Measurements from ENCODE around the gene PRKCA.

The PRKCA gene

DNA sequence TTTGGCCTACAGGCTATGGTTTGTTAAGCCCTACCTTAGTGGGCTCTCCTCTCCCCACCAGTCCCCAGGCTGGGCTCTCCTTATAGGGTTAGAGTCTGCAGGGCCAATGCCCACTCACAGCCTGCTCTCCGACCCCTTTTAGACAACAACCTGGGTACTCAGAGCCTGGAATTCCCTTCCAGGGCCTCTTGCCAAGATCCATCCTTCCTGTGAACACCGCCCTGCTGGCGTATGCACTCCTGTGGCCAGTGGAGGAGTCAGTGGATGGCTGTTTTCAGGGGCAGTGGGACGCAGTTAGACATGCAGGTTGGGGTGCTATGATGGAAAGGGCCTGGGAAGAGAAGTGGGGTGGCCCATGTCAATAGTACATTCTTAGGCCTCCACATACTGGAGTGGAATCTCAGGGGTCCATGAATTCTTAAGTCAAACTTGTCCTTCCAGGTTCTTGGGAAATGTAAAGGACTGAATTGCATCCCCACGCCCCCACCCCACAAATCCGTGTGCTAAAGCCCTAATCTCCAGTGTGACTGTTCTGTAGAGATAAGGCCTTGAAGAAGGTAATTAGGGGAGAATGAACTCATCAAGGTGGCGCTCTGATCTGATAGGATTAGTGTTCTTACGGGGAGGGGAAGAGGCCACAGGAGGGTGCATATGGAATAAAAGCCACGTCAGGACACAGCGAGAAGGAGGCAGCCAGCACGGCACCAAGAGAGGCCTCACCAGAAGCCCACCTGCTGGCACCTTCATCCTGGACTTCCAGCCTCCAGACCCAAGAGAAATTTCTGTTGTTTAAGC lies 450.9 kb downstream of the PRKCA start:
- H3K4me3 ChIP-seq (ENCODE audit: low read length): no peak overlapping the region
- no peak for TF ChIP-seq CTCF (IDR thresholded peaks at IDR 0.05; ENCODE audit: insufficient read depth, low read depth, low read length, missing control alignments)
- no peak for DNase-seq (ENCODE audit: low read depth)

- no peak for TF ChIP-seq CTCF (IDR thresholded peaks at IDR 0.05; ENCODE audit: insufficient read depth, low read depth, low read length, missing control alignments)
- peak; percentile 75 for DNase-seq (ENCODE audit: low read depth)
- H3K4me3 ChIP-seq (ENCODE audit: low read length): no peak overlapping the region
These were observed 452.9 kb downstream of the PRKCA start for GRCh38 chr17:66755101-66755943.

DNA sequence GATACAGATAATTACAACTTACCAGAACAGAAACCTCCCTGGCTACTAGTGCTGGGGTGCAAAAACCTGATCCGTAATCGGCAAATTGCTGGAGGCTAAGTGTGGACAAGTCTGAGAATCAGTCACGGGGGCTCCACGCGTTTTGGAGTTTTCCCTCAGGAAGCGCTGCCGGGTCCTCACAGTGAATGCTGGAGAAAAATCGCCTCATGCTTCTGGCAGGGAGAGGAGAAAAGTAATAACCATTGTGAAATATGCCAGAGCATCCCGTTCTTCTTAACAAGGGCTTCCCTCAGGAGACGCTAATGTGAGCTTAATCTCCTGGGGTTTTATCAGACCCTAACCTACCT lies 453.5 kb downstream of the PRKCA start:
- no peak for TF ChIP-seq CTCF (IDR thresholded peaks at IDR 0.05; ENCODE audit: insufficient read depth, low read depth, low read length, missing control alignments)
- no peak for DNase-seq (ENCODE audit: low read depth)
- H3K4me3 ChIP-seq (ENCODE audit: low read length): no peak overlapping the region

GRCh38 chr17:66760324-66760723 lies 457.9 kb downstream of the PRKCA start:
- no peak for DNase-seq (ENCODE audit: low read depth)
- TF ChIP-seq CTCF (IDR thresholded peaks at IDR 0.05; ENCODE audit: insufficient read depth, low read depth, low read length, missing control alignments): no peak
- no peak overlapping the region for H3K4me3 ChIP-seq (ENCODE audit: low read length)

DNA sequence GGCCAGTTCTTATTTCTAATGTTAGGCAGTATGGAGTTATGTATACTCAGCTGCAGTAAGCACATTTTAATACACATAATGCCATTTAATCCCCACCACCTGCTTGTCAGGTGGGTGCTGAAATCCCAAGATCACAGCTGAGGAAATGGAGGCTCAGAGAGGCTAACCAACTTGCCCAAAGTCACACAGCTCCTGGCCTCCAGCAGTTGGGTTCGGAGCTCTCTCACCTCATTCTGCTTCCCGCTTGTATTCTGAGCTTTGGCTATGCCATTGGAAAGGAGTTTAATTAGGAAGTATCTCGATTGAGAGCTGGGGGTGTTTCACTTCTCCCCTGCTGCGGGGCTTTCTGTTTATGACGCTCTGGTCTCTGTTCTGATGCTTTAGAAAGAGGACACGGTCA lies 459.9 kb downstream of the PRKCA start:
- no peak for DNase-seq (ENCODE audit: low read depth)

GRCh38 chr17:66763056-66763455 lies 460.6 kb downstream of the PRKCA start:
- no peak for TF ChIP-seq CTCF (IDR thresholded peaks at IDR 0.05; ENCODE audit: insufficient read depth, low read depth, low read length, missing control alignments)
- no peak for DNase-seq (ENCODE audit: low read depth)
- no peak overlapping the region for H3K4me3 ChIP-seq (ENCODE audit: low read length)

More for the DNA sequence above, 459.9 kb downstream of the PRKCA start:
- H3K4me3 ChIP-seq (ENCODE audit: low read length): no peak overlapping the region
- no peak for TF ChIP-seq CTCF (IDR thresholded peaks at IDR 0.05; ENCODE audit: insufficient read depth, low read depth, low read length, missing control alignments)

All from epithelial cell of esophagus (primary cell).